SK-N-SH (cell line): ENCODE data around the gene ZNF8. TPM values are rescaled to one million over a fixed set of nuclear protein-coding genes. Genes with fewer than 3 reads are reported as not detected.

Experiments
- CTCF ChIA-PET: fragments of 300-600, 350-600 bp; formaldehyde crosslinking; extraction: SDS; loops from one replicate; lab custom pipeline; 2021; lab: Yijun Ruan, JAX
- POLR2A ChIA-PET: fragments of 350-600 bp; sonication (Branson Sonifier 250); formaldehyde crosslinking; extraction: SDS; loops from one replicate; lab custom pipeline; 2020; ENCODE audit warnings: antibody characterized with exemption, inconsistent platforms; lab: Yijun Ruan, JAX
- DNase-seq: peaks from one replicate; pipeline ENCODE4 v3.0.0; 2012
- H2AFZ ChIP-seq: fragments of 200-600 bp; sonication (generic); 2 replicates; pipeline ENCODE4 v1.8.1; 2016; ENCODE audit warnings: antibody characterized with exemption, mild to moderate bottlenecking, low read depth
- H3F3A ChIP-seq: fragments of 200-600 bp; sonication (generic); replicated peaks from 2 replicates; pipeline ENCODE3; 2016; ENCODE audit warnings: antibody characterized with exemption, mild to moderate bottlenecking; ENCODE audit not compliant: insufficient read depth
- H3K27ac ChIP-seq, 2 experiments: fragments of 200-500 bp in 1 of 2; fragments of 200-600 bp in 1 of 2; sonication (Bioruptor generic) in 1 of 2; sonication (generic), shearing (Covaris generic) in 1 of 2; 2 replicates each; pipeline versions ENCODE4 v1.5.1 to v1.6.1; 2014 to 2016; ENCODE audit warnings: low read depth in 2 of 2, inconsistent platforms in 1 of 2, low read length in 1 of 2, mild to moderate bottlenecking in 1 of 2, mixed read lengths in 1 of 2
- H3K27me3 ChIP-seq: fragments of 200-600 bp; sonication (generic), shearing (Covaris generic); 2 replicates; pipeline ENCODE4 v1.6.1; 2016; ENCODE audit warnings: mixed run types; ENCODE audit not compliant: insufficient read depth
- H3K36me3 ChIP-seq, 2 experiments: fragments of 200-500 bp in 1 of 2; fragments of 200-600 bp in 1 of 2; sonication (Bioruptor generic) in 1 of 2; sonication (generic) in 1 of 2; replicated peaks in 1 of 2; 2 replicates each; pipeline versions ENCODE3 to v1.5.1; 2014 to 2016; ENCODE audit warnings: low read length in 1 of 2, mild to moderate bottlenecking in 1 of 2; ENCODE audit not compliant: insufficient read depth in 2 of 2, control insufficient read depth in 1 of 2
- H3K4me1 ChIP-seq, 2 experiments: fragments of 200-500 bp in 1 of 2; fragments of 200-600 bp in 1 of 2; sonication (Bioruptor generic) in 1 of 2; sonication (generic), shearing (Covaris generic) in 1 of 2; 2 replicates each; pipeline versions ENCODE4 v1.5.1 to v1.6.1; 2014 to 2016; ENCODE audit warnings: low read depth in 1 of 2, low read length in 1 of 2, mixed run types in 1 of 2; ENCODE audit not compliant: insufficient read depth in 2 of 2, control insufficient read depth in 1 of 2
- H3K4me2 ChIP-seq: fragments of 200-600 bp; sonication (generic), shearing (Covaris generic); 2 replicates; pipeline ENCODE4 v1.6.1; 2017; ENCODE audit warnings: mixed run types
- H3K4me3 ChIP-seq, 2 experiments: fragments of 200-500 bp in 1 of 2; fragments of 200-600 bp in 1 of 2; sonication (Bioruptor generic) in 1 of 2; sonication (generic), shearing (Covaris generic) in 1 of 2; 2 replicates each; pipeline versions ENCODE4 v1.5.1 to v1.8.1; 2014 to 2016; ENCODE audit warnings: low read depth in 2 of 2, inconsistent platforms in 1 of 2, low read length in 1 of 2, mild to moderate bottlenecking in 1 of 2, mixed read lengths in 1 of 2, moderate library complexity in 1 of 2
- H3K79me2 ChIP-seq: fragments of 200-600 bp; sonication (generic); 2 replicates; pipeline ENCODE4 v1.8.1; 2017; ENCODE audit warnings: mild to moderate bottlenecking; ENCODE audit not compliant: insufficient read depth
- H3K9ac ChIP-seq: fragments of 200-600 bp; sonication (generic); 2 replicates; pipeline ENCODE4 v1.6.1; 2017; ENCODE audit warnings: mixed run types
- H3K9me2 ChIP-seq: fragments of 200-600 bp; sonication (generic); 2 replicates; pipeline ENCODE4 v1.6.1; 2017; ENCODE audit warnings: mixed run types
- H3K9me3 ChIP-seq: fragments of 200-600 bp; sonication (generic); 2 replicates; pipeline ENCODE4 v1.6.1; 2017; ENCODE audit warnings: mixed run types, mild to moderate bottlenecking, moderate library complexity
- H4K20me1 ChIP-seq: fragments of 200-600 bp; sonication (generic); 2 replicates; pipeline ENCODE4 v1.6.1; 2017; ENCODE audit warnings: mild to moderate bottlenecking, mixed run types; ENCODE audit not compliant: insufficient read depth
- CHD2 ChIP-seq: fragments of 150-350 bp; IDR thresholded peaks from 2 replicates; pipeline ENCODE4 v1.6.1; 2018; ENCODE audit warnings: low read length; ENCODE audit not compliant: partially characterized antibody
- ELF1 ChIP-seq: IDR thresholded peaks from 2 replicates; pipeline ENCODE4 v1.4.0; 2012
- FOXJ3 ChIP-seq: sonication (generic); formaldehyde crosslinking; IDR thresholded peaks from 2 replicates; pipeline ENCODE4 v1.5.1; 2020; ENCODE audit warnings: mild to moderate bottlenecking, missing genetic modification reagents
- FOXM1 ChIP-seq: IDR thresholded peaks from 2 replicates; pipeline ENCODE4 v1.4.0; 2012; ENCODE audit warnings: low read depth, mild to moderate bottlenecking
- GABPA ChIP-seq: IDR thresholded peaks from 2 replicates; pipeline ENCODE4 v1.4.0; 2012; ENCODE audit warnings: low read depth, mild to moderate bottlenecking
- MXI1 ChIP-seq: IDR thresholded peaks from 2 replicates; pipeline ENCODE4 v1.6.1; 2012; ENCODE audit warnings: mild to moderate bottlenecking, low read depth, low read length, improper control_type of control experiment
- NRF1 ChIP-seq: IDR thresholded peaks from 2 replicates; pipeline ENCODE4 v1.6.1; 2012; ENCODE audit warnings: low read depth, mild to moderate bottlenecking, low read length
- POLR2AphosphoS5 ChIP-seq: IDR thresholded peaks from 2 replicates; pipeline ENCODE4 v1.6.1; 2012; ENCODE audit warnings: low read depth, low read length
- RCOR1 ChIP-seq: fragments of 150-350 bp; IDR thresholded peaks from 2 replicates; pipeline ENCODE4 v1.6.1; 2017; ENCODE audit warnings: antibody characterized with exemption, low read length
- RFX5 ChIP-seq: IDR thresholded peaks from 2 replicates; pipeline ENCODE4 v1.6.1; 2012; ENCODE audit warnings: mild to moderate bottlenecking, improper control_type of control experiment, low read length
- SIN3A ChIP-seq: IDR thresholded peaks from 2 replicates; pipeline ENCODE4 v1.6.1; 2012; ENCODE audit warnings: low read depth, mild to moderate bottlenecking, low read length, moderate library complexity, borderline replicate concordance
- TAF1 ChIP-seq: IDR thresholded peaks from 2 replicates; pipeline ENCODE4 v1.6.1; 2012; ENCODE audit warnings: low read depth, mild to moderate bottlenecking, low read length, moderate library complexity, borderline replicate concordance
- TEAD4 ChIP-seq: IDR thresholded peaks from 2 replicates; pipeline ENCODE4 v1.4.0; 2012; ENCODE audit warnings: mild to moderate bottlenecking, borderline replicate concordance; ENCODE audit not compliant: insufficient read depth
- YY1 ChIP-seq: IDR thresholded peaks from 2 replicates; pipeline ENCODE4 v1.4.0; 2012; ENCODE audit warnings: low read depth, mild to moderate bottlenecking
- WGBS: methylation state at CpG from one replicate; pipeline ENCODE4 v1.1.6; 2017; ENCODE audit warnings: low lambda C conversion rate; 5-methylcytosine and 5-hydroxymethylcytosine counted together
- polyA plus RNA-seq, 3 experiments: library from polyadenylated mRNA; depleted of rRNA; stranded (reverse); fragments of >200 nt; gene quantifications; 2 replicates each; pipeline ENCODE4 v1.2.3, GENCODE V29; 2012
- TF ChIP-seq, protein P1 (sequence below): IDR thresholded peaks from 2 replicates; pipeline ENCODE4 v1.6.1; 2012; ENCODE audit warnings: mild to moderate bottlenecking, low read depth, low read length, moderate library complexity
- TF ChIP-seq, protein P2 (sequence below): IDR thresholded peaks from 2 replicates; pipeline ENCODE4 v1.4.0; 2012; ENCODE audit warnings: low read depth
- TF ChIP-seq, protein P3 (sequence below): IDR thresholded peaks from 2 replicates; pipeline ENCODE4 v1.4.0; 2012; ENCODE audit warnings: low read depth, borderline replicate concordance
- TF ChIP-seq, protein P4 (sequence below): IDR thresholded peaks from 2 replicates; pipeline ENCODE4; 2012
- TF ChIP-seq, protein P5 (sequence below): fragments of 150-350 bp; IDR thresholded peaks from 2 replicates; pipeline ENCODE4 v1.6.1; 2017; ENCODE audit warnings: antibody characterized with exemption, low read length, low read depth, borderline replicate concordance
- TF ChIP-seq, protein P6 (sequence below): IDR thresholded peaks from 2 replicates; pipeline ENCODE4 v1.4.0; 2012; ENCODE audit warnings: low read depth, borderline replicate concordance

Gene ZNF8
- polyA plus RNA-seq, 1 of the 3 experiments (the other 2 are of a cell fraction) = 1.4 TPM

DNA sequence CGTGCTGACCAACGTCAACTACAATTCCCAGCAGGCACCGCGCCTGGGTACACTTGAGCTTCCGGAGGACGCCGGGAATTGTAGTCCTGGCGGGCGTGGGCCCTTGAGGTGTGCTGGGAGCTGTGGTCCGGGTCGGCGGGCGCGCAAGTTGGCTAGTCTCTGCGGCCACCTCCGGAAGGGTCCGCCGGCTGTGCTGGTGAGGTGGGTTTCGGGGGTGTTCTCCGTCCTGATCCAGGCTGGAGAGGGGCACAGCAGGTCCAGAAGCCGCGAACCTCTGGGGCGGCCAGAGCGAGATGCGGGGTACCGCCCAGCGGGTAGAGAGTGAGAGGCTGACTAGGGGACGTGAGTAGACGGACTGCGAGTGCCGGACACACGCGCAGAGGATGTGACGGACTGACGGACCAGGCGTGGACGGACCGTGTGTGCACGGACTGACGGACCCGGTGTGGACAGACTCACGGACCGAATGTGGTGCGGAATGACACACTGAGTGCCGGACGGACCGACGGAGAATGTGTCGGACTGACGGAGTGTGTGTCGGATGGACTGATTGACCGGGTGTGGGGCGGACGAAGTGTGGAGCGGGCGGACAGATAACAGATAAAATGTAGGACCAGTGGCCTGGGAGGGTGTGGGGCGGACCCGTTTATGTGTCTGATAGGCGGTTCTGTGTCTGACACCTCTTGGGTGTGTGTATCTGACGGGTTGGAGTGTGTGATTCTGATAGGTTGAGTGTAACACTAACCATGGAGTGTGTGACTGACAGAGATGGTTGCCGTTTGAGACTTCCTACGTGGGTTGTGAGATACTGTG is 48.4 kb downstream of the ZNF8 start, which contains the start of gene ZSCAN22:
ZSCAN22 (plus strand) TSS at position 81 of the 813 bp plus-strand sequence. CDS start 7,809 bp downstream, outside the sequence.
- 1% methylated on average over 39 of the region's 62 CpGs for WGBS
- peak; percentile 94 for DNase-seq
- CTCF ChIA-PET = interaction anchor here (1.0 to 3.7 kb wide), 4 partner anchors 19 to 193 kb away, joined by 3 to 17 read pairs (median 3); partner anchors contain the start of gene ZBTB45

More for the DNA sequence above, 48.4 kb downstream of the ZNF8 start, which contains the start of gene ZSCAN22:
- Histone ChIP-seq H3F3A (no peaks in the 10 kb centered on the region), H2AFZ (peak within 1 kb of the TSS; percentile 87), H3K27ac (peak within 1 kb of the TSS; percentile 83 to 90), H3K4me1 (peaks cover 0 to 19% of the 10 kb centered on the region in 2 experiments; a peak in 1 of 4 replicates), H4K20me1 (no peaks in the 10 kb centered on the region), H3K9ac (peak within 1 kb of the TSS; percentile 91), H3K36me3 (peaks cover 0 to 2% of the 10 kb centered on the region in 2 experiments), H3K79me2 (peaks cover 54% of the 10 kb centered on the region), H3K4me2 (peak within 1 kb of the TSS; percentile 92)
- POLR2A ChIA-PET = interaction anchor here (0.6 to 1.6 kb wide), 7 partner anchors 13 to 192 kb away, joined by 3 to 13 read pairs (median 8); partner anchors contain the start of genes ERVK3-1, ZBTB45, ZNF497 and ZNF8
- TF ChIP-seq YY1 (peak; percentile 39; the same call in 1 of the 2 replicates), RCOR1 (peak; percentile 32; the same call in 1 of the 2 replicates), FOXJ3 (CRISPR knock-in tag) (peak; percentile 82), MXI1 (peak; percentile 89), FOXM1 (no peak), TAF1 (0 out of 2 replicates have a peak, but pooled peaks have one; percentile 66), RFX5 (no peak), POLR2AphosphoS5 (peak; percentile 50), CHD2 (peak; percentile 83), GABPA (peak; percentile 91), ELF1 (peak; percentile 68), SIN3A (peak; percentile 95; the same call in 1 of the 2 replicates), NRF1 (no peak), TEAD4 (no peak)
- TF ChIP-seq, protein P1, sequence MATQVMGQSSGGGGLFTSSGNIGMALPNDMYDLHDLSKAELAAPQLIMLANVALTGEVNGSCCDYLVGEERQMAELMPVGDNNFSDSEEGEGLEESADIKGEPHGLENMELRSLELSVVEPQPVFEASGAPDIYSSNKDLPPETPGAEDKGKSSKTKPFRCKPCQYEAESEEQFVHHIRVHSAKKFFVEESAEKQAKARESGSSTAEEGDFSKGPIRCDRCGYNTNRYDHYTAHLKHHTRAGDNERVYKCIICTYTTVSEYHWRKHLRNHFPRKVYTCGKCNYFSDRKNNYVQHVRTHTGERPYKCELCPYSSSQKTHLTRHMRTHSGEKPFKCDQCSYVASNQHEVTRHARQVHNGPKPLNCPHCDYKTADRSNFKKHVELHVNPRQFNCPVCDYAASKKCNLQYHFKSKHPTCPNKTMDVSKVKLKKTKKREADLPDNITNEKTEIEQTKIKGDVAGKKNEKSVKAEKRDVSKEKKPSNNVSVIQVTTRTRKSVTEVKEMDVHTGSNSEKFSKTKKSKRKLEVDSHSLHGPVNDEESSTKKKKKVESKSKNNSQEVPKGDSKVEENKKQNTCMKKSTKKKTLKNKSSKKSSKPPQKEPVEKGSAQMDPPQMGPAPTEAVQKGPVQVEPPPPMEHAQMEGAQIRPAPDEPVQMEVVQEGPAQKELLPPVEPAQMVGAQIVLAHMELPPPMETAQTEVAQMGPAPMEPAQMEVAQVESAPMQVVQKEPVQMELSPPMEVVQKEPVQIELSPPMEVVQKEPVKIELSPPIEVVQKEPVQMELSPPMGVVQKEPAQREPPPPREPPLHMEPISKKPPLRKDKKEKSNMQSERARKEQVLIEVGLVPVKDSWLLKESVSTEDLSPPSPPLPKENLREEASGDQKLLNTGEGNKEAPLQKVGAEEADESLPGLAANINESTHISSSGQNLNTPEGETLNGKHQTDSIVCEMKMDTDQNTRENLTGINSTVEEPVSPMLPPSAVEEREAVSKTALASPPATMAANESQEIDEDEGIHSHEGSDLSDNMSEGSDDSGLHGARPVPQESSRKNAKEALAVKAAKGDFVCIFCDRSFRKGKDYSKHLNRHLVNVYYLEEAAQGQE = no peak; the same call in 1 of the 2 replicates
- TF ChIP-seq, protein P2, sequence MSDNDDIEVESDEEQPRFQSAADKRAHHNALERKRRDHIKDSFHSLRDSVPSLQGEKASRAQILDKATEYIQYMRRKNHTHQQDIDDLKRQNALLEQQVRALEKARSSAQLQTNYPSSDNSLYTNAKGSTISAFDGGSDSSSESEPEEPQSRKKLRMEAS = peak; percentile 89
- TF ChIP-seq, protein P3, sequence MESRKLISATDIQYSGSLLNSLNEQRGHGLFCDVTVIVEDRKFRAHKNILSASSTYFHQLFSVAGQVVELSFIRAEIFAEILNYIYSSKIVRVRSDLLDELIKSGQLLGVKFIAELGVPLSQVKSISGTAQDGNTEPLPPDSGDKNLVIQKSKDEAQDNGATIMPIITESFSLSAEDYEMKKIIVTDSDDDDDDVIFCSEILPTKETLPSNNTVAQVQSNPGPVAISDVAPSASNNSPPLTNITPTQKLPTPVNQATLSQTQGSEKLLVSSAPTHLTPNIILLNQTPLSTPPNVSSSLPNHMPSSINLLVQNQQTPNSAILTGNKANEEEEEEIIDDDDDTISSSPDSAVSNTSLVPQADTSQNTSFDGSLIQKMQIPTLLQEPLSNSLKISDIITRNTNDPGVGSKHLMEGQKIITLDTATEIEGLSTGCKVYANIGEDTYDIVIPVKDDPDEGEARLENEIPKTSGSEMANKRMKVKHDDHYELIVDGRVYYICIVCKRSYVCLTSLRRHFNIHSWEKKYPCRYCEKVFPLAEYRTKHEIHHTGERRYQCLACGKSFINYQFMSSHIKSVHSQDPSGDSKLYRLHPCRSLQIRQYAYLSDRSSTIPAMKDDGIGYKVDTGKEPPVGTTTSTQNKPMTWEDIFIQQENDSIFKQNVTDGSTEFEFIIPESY = peak; percentile 18; the same call in 1 of the 2 replicates
- TF ChIP-seq, protein P4, sequence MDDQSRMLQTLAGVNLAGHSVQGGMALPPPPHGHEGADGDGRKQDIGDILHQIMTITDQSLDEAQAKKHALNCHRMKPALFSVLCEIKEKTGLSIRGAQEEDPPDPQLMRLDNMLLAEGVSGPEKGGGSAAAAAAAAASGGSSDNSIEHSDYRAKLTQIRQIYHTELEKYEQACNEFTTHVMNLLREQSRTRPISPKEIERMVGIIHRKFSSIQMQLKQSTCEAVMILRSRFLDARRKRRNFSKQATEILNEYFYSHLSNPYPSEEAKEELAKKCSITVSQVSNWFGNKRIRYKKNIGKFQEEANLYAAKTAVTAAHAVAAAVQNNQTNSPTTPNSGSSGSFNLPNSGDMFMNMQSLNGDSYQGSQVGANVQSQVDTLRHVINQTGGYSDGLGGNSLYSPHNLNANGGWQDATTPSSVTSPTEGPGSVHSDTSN = peak; percentile 16; the same call in 1 of the 2 replicates
- TF ChIP-seq, protein P5, sequence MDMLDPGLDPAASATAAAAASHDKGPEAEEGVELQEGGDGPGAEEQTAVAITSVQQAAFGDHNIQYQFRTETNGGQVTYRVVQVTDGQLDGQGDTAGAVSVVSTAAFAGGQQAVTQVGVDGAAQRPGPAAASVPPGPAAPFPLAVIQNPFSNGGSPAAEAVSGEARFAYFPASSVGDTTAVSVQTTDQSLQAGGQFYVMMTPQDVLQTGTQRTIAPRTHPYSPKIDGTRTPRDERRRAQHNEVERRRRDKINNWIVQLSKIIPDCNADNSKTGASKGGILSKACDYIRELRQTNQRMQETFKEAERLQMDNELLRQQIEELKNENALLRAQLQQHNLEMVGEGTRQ = no peak
- TF ChIP-seq, protein P6, sequence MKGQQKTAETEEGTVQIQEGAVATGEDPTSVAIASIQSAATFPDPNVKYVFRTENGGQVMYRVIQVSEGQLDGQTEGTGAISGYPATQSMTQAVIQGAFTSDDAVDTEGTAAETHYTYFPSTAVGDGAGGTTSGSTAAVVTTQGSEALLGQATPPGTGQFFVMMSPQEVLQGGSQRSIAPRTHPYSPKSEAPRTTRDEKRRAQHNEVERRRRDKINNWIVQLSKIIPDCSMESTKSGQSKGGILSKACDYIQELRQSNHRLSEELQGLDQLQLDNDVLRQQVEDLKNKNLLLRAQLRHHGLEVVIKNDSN = no peak; the same call in 1 of the 2 replicates
- TF ChIP-seq, all 33 proteins: peak for 13
- Histone ChIP-seq H3K9me3 (no peaks in the 10 kb centered on the region), H3K4me3 (peak within 1 kb of the TSS; percentile 70 to 89), H3K9me2 (no peaks in the 10 kb centered on the region), H3K27me3 (no peaks in the 10 kb centered on the region)
